C4-2B (cell line): ENCODE measurements around the gene SLC39A11.

ENCODE experiments used
- CTCF ChIP-seq: fragments of 450-650 bp; conservative IDR thresholded peaks from 2 replicates; pipeline ENCODE4 v1.5.1; 2017; ENCODE audit warnings: mild to moderate bottlenecking
- ZFX ChIP-seq: fragments of 450-650 bp; IDR thresholded peaks from 2 replicates; pipeline ENCODE4 v1.6.1; 2017

DNA sequence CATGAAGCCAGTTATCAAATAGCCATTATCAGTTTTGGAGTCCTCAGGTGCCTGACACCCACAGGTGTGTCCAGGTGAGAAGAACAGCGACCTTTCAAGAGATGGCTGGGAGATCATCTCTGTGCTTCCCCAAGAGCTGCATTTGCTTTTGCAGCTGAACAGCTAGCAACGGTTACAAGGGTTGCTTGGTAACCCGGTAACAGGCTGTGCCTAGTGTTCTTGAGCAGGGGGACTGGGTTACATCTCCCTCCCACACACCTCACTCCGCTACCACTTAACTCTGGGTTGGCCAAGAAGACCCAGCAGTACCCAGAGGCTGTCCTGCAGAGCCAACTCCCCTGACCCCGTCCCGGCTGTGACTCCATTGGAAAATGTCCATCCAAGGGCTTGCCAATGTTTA is 147.0 kb downstream of the SLC39A11 start:
- no peak for TF ChIP-seq CTCF
- no peak for TF ChIP-seq ZFX
